ENCODE measurements around the gene ZBTB20.

The ZBTB20 gene

DNA sequence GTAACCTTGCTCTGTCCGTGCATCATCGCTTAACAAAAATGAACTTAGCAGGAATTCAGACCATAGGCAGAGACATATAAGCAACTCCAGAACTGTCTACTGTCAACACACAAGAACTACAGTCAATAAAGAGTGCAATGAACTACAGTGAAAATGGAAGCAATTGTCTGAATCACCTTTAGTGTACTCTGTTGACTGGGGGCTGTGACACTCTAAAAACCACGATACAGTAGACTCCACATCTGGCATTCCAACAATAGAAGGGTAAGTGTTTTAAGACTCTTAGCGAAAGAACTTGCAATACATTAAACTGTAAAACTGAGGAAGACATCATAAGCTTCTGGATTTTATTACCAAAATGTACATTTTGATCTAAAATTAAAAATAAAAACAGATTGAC, 347.3 kb downstream of the ZBTB20 start:
- ChIA-PET CTCF (interaction anchor here (1.5 kb wide), 1 partner anchor 10 kb away, joined by 3 read pairs; no protein-coding TSS in a partner anchor), POLR2A (no interaction called here)
- TF ChIP-seq, protein P1, sequence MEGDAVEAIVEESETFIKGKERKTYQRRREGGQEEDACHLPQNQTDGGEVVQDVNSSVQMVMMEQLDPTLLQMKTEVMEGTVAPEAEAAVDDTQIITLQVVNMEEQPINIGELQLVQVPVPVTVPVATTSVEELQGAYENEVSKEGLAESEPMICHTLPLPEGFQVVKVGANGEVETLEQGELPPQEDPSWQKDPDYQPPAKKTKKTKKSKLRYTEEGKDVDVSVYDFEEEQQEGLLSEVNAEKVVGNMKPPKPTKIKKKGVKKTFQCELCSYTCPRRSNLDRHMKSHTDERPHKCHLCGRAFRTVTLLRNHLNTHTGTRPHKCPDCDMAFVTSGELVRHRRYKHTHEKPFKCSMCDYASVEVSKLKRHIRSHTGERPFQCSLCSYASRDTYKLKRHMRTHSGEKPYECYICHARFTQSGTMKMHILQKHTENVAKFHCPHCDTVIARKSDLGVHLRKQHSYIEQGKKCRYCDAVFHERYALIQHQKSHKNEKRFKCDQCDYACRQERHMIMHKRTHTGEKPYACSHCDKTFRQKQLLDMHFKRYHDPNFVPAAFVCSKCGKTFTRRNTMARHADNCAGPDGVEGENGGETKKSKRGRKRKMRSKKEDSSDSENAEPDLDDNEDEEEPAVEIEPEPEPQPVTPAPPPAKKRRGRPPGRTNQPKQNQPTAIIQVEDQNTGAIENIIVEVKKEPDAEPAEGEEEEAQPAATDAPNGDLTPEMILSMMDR (IDR thresholded peaks at IDR 0.05; ENCODE audit: insufficient read depth, low read length, missing control alignments) = no peak

DNA sequence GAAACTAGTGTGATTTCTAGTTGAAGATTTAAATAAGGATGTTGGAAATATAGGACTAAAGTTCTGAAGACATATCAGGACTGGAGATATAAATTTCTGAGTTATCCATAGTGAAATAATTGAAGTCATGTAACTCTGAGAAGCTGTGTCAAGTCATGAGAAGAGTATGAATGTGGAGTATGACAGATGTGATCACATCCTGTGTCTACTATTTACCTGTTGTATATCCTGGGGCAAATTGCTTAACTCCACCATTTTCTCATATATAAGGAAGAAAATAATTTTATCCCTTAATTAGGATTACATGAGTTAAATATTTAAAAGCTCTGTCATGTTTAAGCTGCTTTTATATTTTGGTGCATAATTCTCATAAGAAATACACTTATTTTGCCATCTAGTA, 350.3 kb downstream of the ZBTB20 start:
- ChIA-PET POLR2A (no interaction called here), CTCF (no interaction called here)
- DNase-seq (ENCODE audit: low read depth, low spot score) = no peak
- no peak overlapping the region for H3K4me3 ChIP-seq (ENCODE audit: low read depth, low read length)
- TF ChIP-seq, protein P1 (IDR thresholded peaks at IDR 0.05; ENCODE audit: insufficient read depth, low read length, missing control alignments) = no peak

More for the DNA sequence above, 347.3 kb downstream of the ZBTB20 start:
- no peak overlapping the region for H3K4me3 ChIP-seq (ENCODE audit: low read depth, low read length)
- DNase-seq (ENCODE audit: low read depth, low spot score) = no peak

DNA sequence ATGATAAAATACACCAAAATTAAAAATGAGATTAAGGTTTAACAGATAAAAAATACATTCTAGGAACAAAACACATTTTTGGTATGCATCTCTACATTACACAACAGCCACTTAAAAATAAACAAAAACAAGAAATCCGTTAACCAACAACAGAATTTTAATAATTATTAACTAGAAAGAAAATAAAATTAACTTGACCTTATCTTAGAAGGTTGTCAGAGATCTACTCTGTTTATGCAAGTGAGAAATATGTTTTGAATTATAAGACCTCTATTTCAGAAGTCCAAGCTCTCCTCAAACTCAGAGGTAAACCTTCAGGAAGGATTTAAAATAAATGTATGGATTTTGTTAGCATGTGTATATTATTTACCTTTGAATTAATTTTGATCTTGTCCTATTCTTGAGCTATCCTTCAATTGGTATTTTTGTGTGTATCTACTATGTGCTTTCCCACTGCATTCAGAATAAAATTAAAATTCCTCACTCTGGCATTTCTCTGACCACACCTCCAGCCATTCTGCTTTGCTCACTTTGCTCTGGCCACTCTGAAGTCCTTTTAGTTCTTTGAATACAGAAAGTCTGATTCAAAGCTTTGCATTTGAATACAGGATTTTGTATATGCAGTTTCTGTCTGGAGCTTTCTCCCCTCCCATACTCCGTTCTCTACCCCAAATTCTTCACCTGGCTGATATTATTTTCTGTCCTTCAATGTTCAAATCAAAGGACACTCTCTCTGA, 352.0 kb downstream of the ZBTB20 start:
- ChIA-PET POLR2A (no interaction called here), CTCF (no interaction called here)
- no peak for DNase-seq (ENCODE audit: low read depth, low spot score)
- TF ChIP-seq, protein P1 (IDR thresholded peaks at IDR 0.05; ENCODE audit: insufficient read depth, low read length, missing control alignments) = no peak
- no peak overlapping the region for H3K4me3 ChIP-seq (ENCODE audit: low read depth, low read length)

DNA sequence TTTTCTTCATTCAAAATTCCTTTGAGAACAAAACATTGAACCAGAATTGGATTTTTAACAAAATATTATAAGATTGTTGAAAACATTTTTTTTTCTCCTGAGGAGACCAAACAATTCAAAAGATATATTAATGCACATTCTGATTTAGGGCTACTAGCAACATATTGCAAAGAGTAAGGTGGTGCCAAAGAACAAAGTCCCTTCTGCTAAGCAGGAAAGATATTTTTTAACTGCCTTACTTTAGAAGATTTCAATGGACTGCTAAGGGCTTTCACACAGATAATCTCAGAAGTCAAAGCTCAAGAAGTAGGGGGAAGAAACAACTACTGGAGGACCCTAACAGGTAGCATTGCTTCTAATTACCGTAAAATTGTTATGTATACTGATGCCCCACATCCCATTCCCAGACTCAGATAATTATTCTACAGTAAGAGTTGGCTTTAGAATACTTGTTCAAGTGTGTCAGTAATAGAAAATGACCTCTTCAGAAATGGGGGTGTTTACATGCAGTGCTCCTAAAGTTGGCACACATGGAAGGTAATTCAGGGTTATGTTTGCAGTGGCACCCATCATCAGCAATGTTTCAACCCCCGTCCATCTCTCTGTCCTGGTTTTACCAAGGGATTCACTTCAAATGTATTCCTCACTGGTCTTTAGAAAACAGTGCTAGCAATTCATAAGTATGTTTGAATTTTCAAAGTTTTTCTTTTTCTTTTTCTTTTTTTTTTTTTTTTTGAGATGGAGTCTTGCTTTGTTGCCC, 354.7 kb downstream of the ZBTB20 start:
- TF ChIP-seq, protein P1 (IDR thresholded peaks at IDR 0.05; ENCODE audit: insufficient read depth, low read length, missing control alignments) = no peak
- H3K4me3 ChIP-seq (ENCODE audit: low read depth, low read length) = no peak overlapping the region
- POLR2A ChIA-PET = no interaction called here
- DNase-seq (ENCODE audit: low read depth, low spot score) = no peak
- CTCF ChIA-PET = no interaction called here

DNA sequence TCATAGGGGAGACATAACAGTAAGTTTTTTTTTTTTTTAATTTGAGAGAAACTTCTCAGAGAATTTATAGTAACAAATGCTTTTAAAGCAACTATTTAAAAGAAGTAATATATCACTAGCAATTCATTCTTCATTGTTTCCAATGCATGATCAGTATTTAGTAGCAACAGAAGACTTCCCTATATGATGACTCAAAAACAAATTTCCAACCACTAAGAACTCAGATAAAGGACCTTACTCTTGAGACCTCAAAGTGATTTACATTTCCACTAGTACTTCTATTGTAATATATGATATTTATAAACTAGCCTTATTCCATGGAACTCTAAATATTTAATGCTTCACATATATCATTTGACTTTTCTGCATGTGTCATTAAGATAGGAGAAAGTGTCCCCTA, 356.3 kb downstream of the ZBTB20 start:
- POLR2A ChIA-PET = no interaction called here
- CTCF ChIA-PET = interaction anchor here (0.6 kb wide), 1 partner anchor 165 kb away, joined by 3 read pairs; no protein-coding TSS in a partner anchor

DNA sequence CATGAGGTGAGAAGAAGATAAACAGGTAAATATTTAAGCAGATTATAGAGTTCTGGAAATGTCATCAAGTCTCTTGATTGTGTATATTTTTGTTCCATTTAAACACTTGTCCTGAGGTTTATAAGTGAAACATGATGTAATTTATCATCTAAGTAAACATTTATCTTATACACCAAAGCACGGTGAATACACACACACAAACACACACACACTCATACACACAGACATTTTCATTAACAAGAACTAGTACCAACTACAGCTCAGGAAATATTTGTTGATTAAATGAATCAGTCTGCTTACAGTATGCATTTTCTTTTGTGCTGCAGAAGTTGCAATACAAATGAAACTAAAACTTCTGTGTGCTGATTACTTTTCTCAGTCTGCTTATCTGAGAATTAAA, 357.3 kb downstream of the ZBTB20 start:
- DNase-seq (ENCODE audit: low read depth, low spot score) = no peak
- ChIA-PET CTCF (interaction anchor here (0.9 kb wide), 1 partner anchor 9 kb away, joined by 3 read pairs; no protein-coding TSS in a partner anchor), POLR2A (no interaction called here)
- H3K4me3 ChIP-seq (ENCODE audit: low read depth, low read length) = no peak overlapping the region
- TF ChIP-seq, protein P1 (IDR thresholded peaks at IDR 0.05; ENCODE audit: insufficient read depth, low read length, missing control alignments) = no peak

More for the DNA sequence above, 356.3 kb downstream of the ZBTB20 start:
- no peak for DNase-seq (ENCODE audit: low read depth, low spot score)
- no peak overlapping the region for H3K4me3 ChIP-seq (ENCODE audit: low read depth, low read length)
- TF ChIP-seq, protein P1 (IDR thresholded peaks at IDR 0.05; ENCODE audit: insufficient read depth, low read length, missing control alignments) = no peak

Measured in AG04449 (cell line).